Measurements from ENCODE around the gene DGKD. TPM values are rescaled to one million over a fixed set of nuclear protein-coding genes. Genes with fewer than 3 reads are reported as not detected.

Gene DGKD
- total RNA-seq, 2 experiments from 2014 or later: 147 to 156 TPM

DNA sequence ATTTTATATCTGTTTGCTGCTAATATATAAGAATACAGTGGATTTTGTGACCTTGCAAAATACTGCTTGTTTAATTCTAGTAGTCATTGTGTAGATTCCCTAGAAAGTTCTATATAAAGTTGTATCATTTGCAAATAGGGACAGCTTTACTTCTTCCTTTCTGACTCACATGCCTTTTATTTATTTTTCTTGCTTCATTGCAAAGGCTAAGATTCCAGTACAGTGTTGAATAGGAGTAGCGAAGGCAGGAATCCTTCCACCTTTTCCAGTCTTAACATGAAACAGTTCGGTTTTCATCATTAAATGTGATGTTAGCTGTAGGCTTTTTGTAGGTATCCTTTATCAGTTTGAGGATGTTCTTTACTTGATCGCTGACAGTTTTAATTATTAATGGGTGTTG, 58.1 kb downstream of the DGKD start:
- no peak overlapping the region for H3K4me3 ChIP-seq (ENCODE audit: low read length)
- no peak for TF ChIP-seq CTCF (IDR thresholded peaks at IDR 0.05)
- ChIA-PET CTCF (no interaction called here), POLR2A (interaction anchor here (1.0 to 2.2 kb wide), 2 partner anchors 8 to 9 kb away, joined by 3 to 10 read pairs; no protein-coding TSS in a partner anchor)
- peaks cover 65% of the 10 kb centered on the region for H3K4me1 ChIP-seq (ENCODE audit: insufficient read depth, low read length)
- no peak overlapping the region for H3K27ac ChIP-seq (ENCODE audit: low read depth in 1 of 2, low read length in 2 of 2)
- H3K9me3 ChIP-seq (ENCODE audit: control insufficient read depth in 1 of 2, insufficient read depth in 1 of 2, low read length in 2 of 2): no peaks in the 10 kb centered on the region
- Mint-ChIP-seq H3K27me3 (no peaks in the 10 kb centered on the region), H3K9me3 (peaks cover 6% of the 10 kb centered on the region), H3K4me1 (ENCODE audit: low read depth) (peaks cover 93% of the 10 kb centered on the region), H3K36me3 (ENCODE audit: low read depth) (peaks cover 21% of the 10 kb centered on the region), H3K4me3 (peak overlapping the region; percentile 23), H3K27ac (peak overlapping the region; percentile 95)
- ATAC-seq (ENCODE audit: poor library complexity) (no peak), DNase-seq (no peak)
- peaks cover 5% of the 10 kb centered on the region for H3K36me3 ChIP-seq (ENCODE audit: insufficient read depth, low read length)
- H3K27me3 ChIP-seq (ENCODE audit: control insufficient read depth in 1 of 2, insufficient read depth in 2 of 2, low read length in 2 of 2): no peaks in the 10 kb centered on the region
- intact Hi-C loops (cut with DNase I, micrococcal nuclease): no loop called here

DNA sequence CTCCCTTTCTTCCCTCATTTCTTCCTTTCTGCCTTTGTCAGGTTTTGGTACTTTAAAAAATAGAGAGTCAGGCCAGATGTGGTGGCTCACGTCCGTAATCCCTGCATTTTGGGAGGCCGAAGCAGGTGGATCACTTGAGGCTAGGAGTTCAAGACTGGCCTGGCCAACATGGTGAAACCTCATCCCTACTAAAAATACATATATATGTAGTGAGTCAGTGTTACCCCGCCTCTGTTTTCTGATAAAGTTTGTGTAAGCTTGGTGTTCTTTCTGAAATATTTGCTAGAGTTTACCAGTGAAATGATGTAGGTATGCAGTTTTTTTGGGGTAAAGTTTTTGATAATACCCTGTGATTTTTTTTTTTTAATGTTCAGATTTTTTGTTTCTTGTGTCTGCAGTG, 58.8 kb downstream of the DGKD start:
- peaks cover 6% of the 10 kb centered on the region for H3K9me3 Mint-ChIP-seq
- peak overlapping the region; percentile 57 for H3K4me3 Mint-ChIP-seq
- H3K27ac Mint-ChIP-seq: peak overlapping the region; percentile 95
- Histone ChIP-seq H3K27me3 (ENCODE audit: control insufficient read depth in 1 of 2, insufficient read depth in 2 of 2, low read length in 2 of 2) (no peaks in the 10 kb centered on the region), H3K9me3 (ENCODE audit: control insufficient read depth in 1 of 2, insufficient read depth in 1 of 2, low read length in 2 of 2) (no peaks in the 10 kb centered on the region), H3K36me3 (ENCODE audit: insufficient read depth, low read length) (peaks cover 5% of the 10 kb centered on the region), H3K4me1 (ENCODE audit: insufficient read depth, low read length) (peaks cover 70% of the 10 kb centered on the region), H3K4me3 (ENCODE audit: low read length) (no peak overlapping the region), H3K27ac (ENCODE audit: low read depth in 1 of 2, low read length in 2 of 2) (peak overlapping the region in 1 of 2 donors; percentile 38)
- H3K4me1 Mint-ChIP-seq (ENCODE audit: low read depth): peaks cover 98% of the 10 kb centered on the region
- no peak for TF ChIP-seq CTCF (IDR thresholded peaks at IDR 0.05)
- ChIA-PET CTCF (interaction anchor here (1.5 to 2.0 kb wide), 2 partner anchors 9 to 13 kb away, joined by 3 to 6 read pairs; no protein-coding TSS in a partner anchor), POLR2A (interaction anchor here (0.6 to 2.2 kb wide), 3 partner anchors 9 to 145 kb away, joined by 3 to 10 read pairs (median 3); no protein-coding TSS in a partner anchor)
- H3K36me3 Mint-ChIP-seq (ENCODE audit: low read depth): peaks cover 21% of the 10 kb centered on the region
- intact Hi-C loops (cut with DNase I, micrococcal nuclease): no loop called here
- no peak for DNase-seq
- H3K27me3 Mint-ChIP-seq: no peaks in the 10 kb centered on the region
- ATAC-seq (ENCODE audit: poor library complexity): no peak

- POLR2A ChIA-PET: interaction anchor here (0.6 to 2.2 kb wide), 5 partner anchors 8 to 146 kb away, joined by 3 to 10 read pairs (median 5); no protein-coding TSS in a partner anchor
- intact Hi-C loops (cut with DNase I, micrococcal nuclease): no loop called here
- Histone ChIP-seq H3K36me3 (ENCODE audit: insufficient read depth, low read length) (peaks cover 5% of the 10 kb centered on the region), H3K4me1 (ENCODE audit: insufficient read depth, low read length) (peaks cover 71% of the 10 kb centered on the region), H3K9me3 (ENCODE audit: control insufficient read depth in 1 of 2, insufficient read depth in 1 of 2, low read length in 2 of 2) (no peaks in the 10 kb centered on the region), H3K27ac (ENCODE audit: low read depth in 1 of 2, low read length in 2 of 2) (peak overlapping the region; percentile 6 to 38), H3K4me3 (ENCODE audit: low read length) (no peak overlapping the region), H3K27me3 (ENCODE audit: control insufficient read depth in 1 of 2, insufficient read depth in 2 of 2, low read length in 2 of 2) (no peaks in the 10 kb centered on the region)
- Mint-ChIP-seq H3K36me3 (ENCODE audit: low read depth) (peaks cover 21% of the 10 kb centered on the region), H3K27ac (peak overlapping the region; percentile 95), H3K9me3 (peaks cover 6% of the 10 kb centered on the region), H3K4me3 (peak overlapping the region; percentile 68), H3K27me3 (no peaks in the 10 kb centered on the region), H3K4me1 (ENCODE audit: low read depth) (peaks cover 98% of the 10 kb centered on the region)
- ATAC-seq (ENCODE audit: poor library complexity): peak; percentile 28
- DNase-seq: peak in 13 of 14 experiments; percentile 35 to 80 (median 61)
- no peak for TF ChIP-seq CTCF (IDR thresholded peaks at IDR 0.05)
- CTCF ChIA-PET: interaction anchor here (1.5 to 2.1 kb wide), 3 partner anchors 9 to 30 kb away, joined by 3 to 7 read pairs (median 6); no protein-coding TSS in a partner anchor
Measured at GRCh38 chr2:233413559-233414272, 59.4 kb downstream of the DGKD start.

Measured in CD4-positive, alpha-beta T cell (primary cell).